Thoracic aorta endothelial cell (primary cell): Measurements from ENCODE around the gene HOXA1. TPM values are rescaled to one million over a fixed set of nuclear protein-coding genes. Genes with fewer than 3 reads are reported as not detected.

Experiments used
- small RNA-seq: library from RNA; depleted of rRNA; stranded (forward); fragments of <200 nt; gene quantifications from one replicate; pipeline ENCODE3, GENCODE V24; 2012
- total RNA-seq: library from RNA; depleted of rRNA; stranded (reverse); fragments of >200 nt; gene quantifications from 2 replicates; pipeline ENCODE4 v1.2.3, GENCODE V29; 2012

HOXA1 gene
- 0.65 and 0.93 TPM in 2 replicates for total RNA-seq

DNA sequence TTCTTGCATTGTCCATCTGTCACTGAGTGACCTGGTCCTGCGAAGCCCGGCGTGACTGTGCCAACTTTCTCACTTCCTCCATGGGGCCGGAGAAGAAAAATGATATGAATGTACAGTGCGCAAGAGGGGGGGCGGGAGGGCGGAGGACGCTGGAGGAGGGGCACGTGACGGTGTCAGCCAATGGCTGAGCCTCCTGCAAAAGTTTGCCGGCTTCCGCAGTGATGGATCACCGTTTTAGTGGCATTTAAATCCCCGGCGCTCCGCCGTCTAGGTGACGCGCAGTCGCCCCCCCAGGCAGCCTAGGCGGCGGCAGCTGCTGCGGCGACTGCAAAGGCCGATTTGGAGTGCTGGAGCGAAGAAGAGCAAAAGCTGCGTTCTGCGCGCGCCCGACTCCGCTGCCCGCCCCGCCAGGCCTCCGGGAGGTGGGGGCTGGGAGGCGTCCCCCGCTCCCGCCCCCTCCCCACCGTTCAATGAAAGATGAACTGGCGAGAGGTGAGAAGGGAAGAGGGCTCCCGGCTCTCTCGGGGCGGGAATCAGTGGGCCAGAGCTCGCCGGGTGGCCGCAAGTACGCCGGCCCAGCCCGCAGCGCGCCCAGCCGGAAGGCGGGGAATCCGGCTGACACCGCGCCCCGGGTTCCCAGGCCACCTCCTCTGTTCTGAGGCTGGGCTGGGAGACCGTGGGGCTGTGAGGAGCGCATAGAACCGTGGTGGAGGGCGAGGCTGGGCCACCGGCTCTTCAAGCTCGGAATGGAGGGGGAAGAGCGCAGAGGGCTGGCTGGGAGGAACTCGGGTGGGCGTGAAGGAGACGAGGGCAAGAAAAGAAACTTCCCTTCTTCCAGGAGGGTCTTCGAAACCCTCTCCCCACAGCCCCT, at the start of gene HOXA1:
Gene HOXA1, minus strand, starts transcription at position 104 of the 871 bp plus-strand sequence. Its CDS starts 88 bp downstream, at position 16.

DNA sequence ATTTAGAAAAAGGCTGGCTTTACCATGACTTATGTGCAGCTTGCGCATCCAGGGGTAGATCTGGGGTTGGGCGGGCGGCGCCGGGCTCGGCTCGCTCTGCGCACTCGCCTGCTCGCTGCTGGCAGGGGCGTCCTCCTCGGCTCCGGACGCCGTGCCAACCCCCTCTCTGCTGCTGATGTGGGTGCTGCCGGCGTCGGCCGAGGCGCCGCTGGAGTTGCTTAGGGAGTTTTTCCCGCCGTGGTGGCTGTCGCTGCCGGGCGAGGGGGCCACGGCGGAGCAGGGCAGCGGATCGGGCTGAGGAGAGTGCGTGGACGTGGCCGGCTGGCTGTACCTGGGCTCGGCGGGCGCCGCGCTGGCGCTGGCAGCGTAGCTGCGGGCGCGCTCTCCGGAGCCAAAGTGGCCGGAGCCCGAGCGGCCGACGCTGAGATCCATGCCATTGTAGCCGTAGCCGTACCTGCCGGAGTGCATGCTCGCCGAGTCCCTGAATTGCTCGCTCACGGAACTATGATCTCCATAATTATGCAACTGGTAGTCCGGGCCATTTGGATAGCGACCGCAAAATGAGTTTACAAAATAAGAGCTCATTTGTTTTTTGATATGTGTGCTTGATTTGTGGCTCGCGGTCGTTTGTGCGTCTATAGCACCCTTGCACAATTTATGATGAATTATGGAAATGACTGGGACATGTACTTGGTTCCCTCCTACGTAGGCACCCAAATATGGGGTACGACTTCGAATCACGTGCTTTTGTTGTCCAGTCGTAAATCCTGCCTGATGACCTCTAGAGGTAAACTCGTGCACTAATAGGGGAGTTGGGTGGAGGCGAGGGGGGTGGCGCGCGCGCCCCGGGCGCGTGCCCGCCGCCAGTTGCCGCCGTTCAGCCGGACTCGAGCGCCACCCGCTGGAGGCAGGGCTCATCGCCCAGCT, 47.5 kb upstream of the HOXA1 start, which contains the start of gene HOXA5:
Gene HOXA5, minus strand, starts transcription at position 659 of the 927 bp plus-strand sequence. Its CDS starts 74 bp downstream, at position 585.

GRCh38 chr7:27130540-27131389, 35.0 kb upstream of the HOXA1 start, which contains the start of gene HOXA4:
HOXA4 (minus strand) TSS chr7:27130757; CDS start chr7:27130733, 24 bp downstream.

GRCh38 chr7:27102581-27103442, 7.0 kb upstream of the HOXA1 start, which contains the start of gene HOXA2:
HOXA2 (minus strand) TSS chr7:27102683; CDS start chr7:27102500, 183 bp downstream.

Small RNA genes lying within 50 kb of the gene (small RNA-seq; reads per million reads assigned to genes)
- not detected for gene RF01977

Other genes starting within 250 kb of the HOXA1 start
- 17.3 and 30.6 TPM in 2 replicates for gene SKAP2, start 231.4 kb downstream of the HOXA1 start, total RNA-seq
- 1.6 and 2.2 TPM in 2 replicates for gene HOXA2, start 6.7 kb upstream of the HOXA1 start, total RNA-seq
- 0.80 and 1.9 TPM in 2 replicates for gene HOXA4, start 34.8 kb upstream of the HOXA1 start, total RNA-seq
- gene HOXA5, start 47.7 kb upstream of the HOXA1 start, total RNA-seq = 1.3 and 12.7 TPM in 2 replicates
- 5.4 TPM in 1 of 2 replicates, not detected in the other for gene HOXA6, start 51.8 kb upstream of the HOXA1 start, total RNA-seq
- gene HOXA3, start 56.6 kb upstream of the HOXA1 start, total RNA-seq = 1.1 and 1.9 TPM in 2 replicates
- gene HOXA7, start 60.7 kb upstream of the HOXA1 start, total RNA-seq = 0.27 and 3.1 TPM in 2 replicates
- gene HOXA9, start 69.5 kb upstream of the HOXA1 start, total RNA-seq = 0.40 and 27.9 TPM in 2 replicates
- gene HOXA10, start 78.3 kb upstream of the HOXA1 start, total RNA-seq = 0.27 and 5.8 TPM in 2 replicates
- gene HOXA11, start 89.2 kb upstream of the HOXA1 start, total RNA-seq = 0.93 TPM in 1 of 2 replicates, not detected in the other
- gene HOXA13, start 104.1 kb upstream of the HOXA1 start, total RNA-seq = not detected in 2 replicates
- gene EVX1, start 146.8 kb upstream of the HOXA1 start, total RNA-seq = not detected in 2 replicates